HG03432 (cell line): Measurements from ENCODE around the gene TAB3.
"Not testable (repeated sequence)": the region's sequence is repeated elsewhere in the genome, so short reads cannot be mapped to it uniquely, and the experiment has no call there.

Experiments
- ATAC-seq: cut with Tn5 transposase; IDR thresholded peaks from one replicate; pipeline ENCODE4 v1.9.1; 2021; ENCODE audit warnings: mild to moderate bottlenecking, moderate library complexity; ENCODE audit not compliant: unreplicated experiment

Gene TAB3

GRCh38 chrX:30821116-30821515 is 67.9 kb downstream of the TAB3 start:
- no peak for ATAC-seq

DNA sequence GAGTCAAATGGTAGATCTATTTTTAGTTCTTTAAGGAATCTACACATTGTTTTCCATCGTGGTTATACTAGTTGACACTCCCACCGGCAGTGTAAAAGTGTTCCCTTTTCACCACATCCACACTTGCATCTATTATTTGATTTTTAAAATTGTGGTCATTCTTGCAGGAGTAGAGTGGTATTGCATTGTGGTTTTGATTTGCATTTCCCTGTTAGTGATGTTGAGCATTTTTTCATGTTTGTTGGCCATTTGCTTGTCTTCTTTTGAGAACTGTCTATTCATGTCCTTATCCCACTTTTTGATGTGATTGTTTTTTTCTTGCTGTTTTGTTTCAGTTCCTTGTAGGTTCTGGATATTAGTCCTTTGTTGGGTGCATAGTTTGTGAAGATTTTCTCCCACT is 70.0 kb downstream of the TAB3 start:
- ATAC-seq: no peak

GRCh38 chrX:30816079-30816478 is 73.0 kb downstream of the TAB3 start:
- ATAC-seq: no peak

GRCh38 chrX:30814978-30815377 is 74.1 kb downstream of the TAB3 start:
- no peak for ATAC-seq

GRCh38 chrX:30812326-30812725 is 76.7 kb downstream of the TAB3 start:
- peak; percentile 99 for ATAC-seq

DNA sequence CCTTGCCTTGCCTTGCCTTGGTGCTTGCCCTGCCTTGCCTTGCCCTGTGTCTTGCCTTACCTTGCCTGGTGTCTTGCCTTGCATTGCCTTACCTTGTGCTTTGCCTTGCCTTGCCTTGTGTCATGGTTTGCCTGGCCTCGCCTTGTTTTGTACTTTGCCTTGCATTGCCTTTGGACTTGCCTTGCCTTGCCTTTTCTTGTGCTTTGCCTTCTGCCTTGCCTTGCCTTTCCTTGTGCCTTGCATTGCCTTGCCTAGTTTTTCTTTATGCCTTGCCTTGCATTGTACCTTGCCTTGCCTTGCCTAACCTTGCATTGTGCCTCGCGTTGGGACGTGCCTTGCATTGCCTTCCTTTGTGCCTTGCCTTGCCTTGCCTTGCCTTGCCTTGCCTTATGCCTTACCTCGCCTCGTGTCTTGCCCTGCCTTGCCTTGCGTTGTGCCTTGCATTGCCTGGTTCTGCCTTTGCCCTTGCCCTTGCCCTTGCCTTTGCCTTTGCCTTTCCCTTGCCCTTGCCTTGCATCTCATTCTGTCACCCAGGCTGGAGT is 82.8 kb downstream of the TAB3 start:
- ATAC-seq: no peak

DNA sequence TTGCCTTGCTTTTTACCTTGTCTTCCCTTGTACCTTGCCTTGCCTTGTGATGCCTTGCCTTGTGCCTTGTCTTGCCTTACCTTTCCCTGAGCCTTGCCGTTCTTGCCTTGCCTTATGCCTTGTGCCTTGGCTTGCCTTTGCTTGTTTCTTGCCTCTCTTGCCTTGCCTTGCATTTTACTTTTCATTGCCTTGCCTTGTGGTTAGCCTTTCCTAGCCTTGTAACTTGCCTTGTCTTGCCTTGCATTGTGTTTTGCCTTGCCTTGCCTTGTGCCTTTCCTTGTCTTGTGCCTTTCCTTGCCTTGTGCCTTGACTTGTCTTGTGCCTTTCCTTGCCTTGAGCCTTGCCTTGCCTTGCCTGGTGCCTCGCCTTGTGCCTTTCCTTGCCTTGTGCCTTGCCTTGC is 84.6 kb downstream of the TAB3 start:
- no peak for ATAC-seq

GRCh38 chrX:30800901-30801300 is 88.2 kb downstream of the TAB3 start:
- ATAC-seq: no peak

DNA sequence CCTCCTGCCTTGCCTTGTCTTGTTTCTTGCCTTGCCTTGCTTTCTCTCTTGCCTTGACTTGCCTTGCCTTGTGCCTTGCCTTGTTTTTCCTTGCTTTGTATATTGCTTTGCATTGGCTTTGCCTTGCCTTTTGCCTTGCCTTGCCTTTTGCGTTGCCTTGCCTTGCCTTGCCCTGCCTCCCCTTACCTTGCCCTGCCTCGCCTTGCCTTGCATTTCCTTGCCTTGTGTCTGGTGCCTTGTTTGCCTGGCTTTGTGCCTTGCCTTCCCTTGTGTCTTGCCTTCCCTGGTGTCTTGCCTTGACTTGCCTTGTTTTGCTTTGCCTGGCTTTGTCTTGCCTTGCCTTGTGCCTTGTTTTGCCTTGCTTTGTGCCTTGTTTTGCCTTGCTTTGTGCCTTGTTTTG is 89.7 kb downstream of the TAB3 start:
- no peak for ATAC-seq

DNA sequence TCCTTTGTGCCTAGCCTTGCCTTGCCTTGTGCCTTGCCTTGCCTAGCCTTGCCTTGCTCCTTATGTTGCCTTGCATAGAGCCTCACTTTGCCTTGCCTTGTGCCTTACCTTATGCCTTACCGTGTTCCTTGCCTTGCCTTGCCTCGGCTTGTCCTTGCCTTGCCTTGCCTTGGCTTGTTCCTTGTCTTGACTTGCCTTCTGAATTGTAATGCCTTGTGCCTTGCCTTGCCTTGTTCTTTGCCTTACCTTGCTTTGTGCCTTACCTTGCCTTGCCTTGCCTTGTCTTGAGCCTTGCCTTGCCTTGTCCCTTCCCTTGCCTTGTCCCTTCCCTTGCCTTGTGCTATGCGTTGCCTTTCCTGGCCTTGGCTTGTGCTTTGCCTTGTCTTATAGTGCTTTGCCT is 90.2 kb downstream of the TAB3 start:
- ATAC-seq: no peak

DNA sequence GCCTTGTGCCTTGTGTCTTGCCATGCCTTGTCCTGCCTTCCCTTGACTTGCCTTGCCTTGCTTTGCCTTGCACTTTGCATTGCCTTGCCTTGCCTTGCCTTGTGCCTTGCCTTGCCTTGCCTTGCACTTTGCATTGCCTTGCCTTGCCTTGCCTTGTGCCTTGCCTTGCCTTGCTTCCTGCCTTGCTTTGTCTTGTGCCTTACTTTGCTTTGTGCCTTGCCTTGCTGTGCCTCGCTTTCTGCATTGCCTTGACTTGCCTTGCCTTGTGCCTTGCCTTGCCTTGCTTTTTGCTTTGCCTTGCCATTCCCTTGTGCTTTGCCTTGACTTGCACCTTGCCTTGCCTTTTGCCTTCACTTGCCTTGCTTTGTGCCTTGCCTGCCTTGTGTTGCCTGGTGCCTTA is 91.8 kb downstream of the TAB3 start:
- ATAC-seq: not testable (repeated sequence)

GRCh38 chrX:30795981-30796958 is 92.8 kb downstream of the TAB3 start:
- no peak for ATAC-seq

DNA sequence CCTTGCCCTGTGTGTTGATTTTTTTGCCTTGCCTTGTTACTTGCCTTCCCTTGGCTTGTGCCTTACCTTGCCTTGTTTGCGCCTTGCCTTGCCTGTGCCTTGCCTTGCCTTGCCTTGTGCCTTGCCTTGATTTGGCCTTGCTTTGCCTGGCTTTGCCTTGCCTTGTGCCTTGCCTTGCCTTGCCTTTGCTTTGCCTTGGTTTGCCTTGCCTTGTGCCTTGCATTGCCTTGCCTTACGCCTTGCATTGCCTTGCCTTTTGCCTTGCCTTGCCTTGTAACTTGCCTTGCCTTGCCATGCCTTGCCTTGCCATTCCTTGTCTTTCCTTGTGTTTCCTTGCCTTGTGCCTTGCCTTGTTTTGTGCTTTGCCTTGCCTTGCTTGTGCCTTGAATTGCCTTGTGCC is 94.6 kb downstream of the TAB3 start:
- ATAC-seq: no peak

DNA sequence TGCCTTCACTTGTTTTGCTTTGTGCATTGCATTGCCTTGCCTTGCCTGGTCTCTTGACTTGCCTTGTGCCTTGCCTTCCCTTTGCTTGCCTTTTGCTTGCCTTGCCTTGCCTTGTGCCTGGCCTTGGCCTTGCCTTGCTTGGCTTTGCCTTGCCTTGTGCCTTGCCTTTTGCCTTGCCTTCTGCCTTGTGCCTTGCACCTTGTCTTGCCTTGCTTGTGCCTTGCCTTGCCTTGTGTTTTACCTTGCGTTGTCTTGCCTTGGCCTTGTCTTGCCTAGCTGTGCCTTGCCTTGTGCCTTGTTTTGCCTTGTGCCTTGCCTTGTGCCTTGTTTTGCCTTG is 95.3 kb downstream of the TAB3 start:
- ATAC-seq: no peak

DNA sequence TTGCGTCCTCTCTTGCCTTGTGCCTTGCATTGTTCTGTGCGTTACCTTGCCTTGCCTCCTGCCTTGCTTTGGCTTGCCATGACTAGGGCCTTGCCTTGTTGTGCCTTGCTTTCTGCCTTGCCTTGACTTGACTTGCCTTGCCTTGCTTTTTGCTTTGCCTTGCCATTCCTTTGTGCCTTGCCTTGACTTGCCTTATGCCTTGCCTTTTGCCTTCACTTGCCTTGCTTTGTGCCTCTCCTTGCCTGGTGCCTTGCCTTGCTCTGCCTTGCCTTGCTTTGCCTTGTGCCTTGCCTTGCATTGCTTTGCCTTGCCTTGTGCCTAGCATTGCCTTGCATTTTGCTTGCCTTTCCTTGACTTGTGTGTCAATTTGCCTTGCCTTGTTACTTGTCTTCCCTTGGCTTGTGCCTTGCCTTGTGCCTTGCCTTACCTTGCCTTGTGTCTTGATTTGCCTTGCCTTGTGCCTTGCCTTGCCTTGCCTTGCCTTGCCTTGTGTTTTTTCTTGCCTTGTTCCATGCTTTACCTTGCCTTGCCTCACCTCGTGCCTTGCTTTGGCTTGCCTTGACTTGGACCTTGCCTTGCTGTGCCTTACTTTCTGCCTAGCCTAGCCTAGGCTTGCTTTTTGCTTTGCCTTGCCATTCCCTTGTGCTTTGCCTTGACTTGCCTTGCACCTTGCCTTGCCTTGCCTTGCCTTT is 95.8 kb downstream of the TAB3 start:
- ATAC-seq: no peak

DNA sequence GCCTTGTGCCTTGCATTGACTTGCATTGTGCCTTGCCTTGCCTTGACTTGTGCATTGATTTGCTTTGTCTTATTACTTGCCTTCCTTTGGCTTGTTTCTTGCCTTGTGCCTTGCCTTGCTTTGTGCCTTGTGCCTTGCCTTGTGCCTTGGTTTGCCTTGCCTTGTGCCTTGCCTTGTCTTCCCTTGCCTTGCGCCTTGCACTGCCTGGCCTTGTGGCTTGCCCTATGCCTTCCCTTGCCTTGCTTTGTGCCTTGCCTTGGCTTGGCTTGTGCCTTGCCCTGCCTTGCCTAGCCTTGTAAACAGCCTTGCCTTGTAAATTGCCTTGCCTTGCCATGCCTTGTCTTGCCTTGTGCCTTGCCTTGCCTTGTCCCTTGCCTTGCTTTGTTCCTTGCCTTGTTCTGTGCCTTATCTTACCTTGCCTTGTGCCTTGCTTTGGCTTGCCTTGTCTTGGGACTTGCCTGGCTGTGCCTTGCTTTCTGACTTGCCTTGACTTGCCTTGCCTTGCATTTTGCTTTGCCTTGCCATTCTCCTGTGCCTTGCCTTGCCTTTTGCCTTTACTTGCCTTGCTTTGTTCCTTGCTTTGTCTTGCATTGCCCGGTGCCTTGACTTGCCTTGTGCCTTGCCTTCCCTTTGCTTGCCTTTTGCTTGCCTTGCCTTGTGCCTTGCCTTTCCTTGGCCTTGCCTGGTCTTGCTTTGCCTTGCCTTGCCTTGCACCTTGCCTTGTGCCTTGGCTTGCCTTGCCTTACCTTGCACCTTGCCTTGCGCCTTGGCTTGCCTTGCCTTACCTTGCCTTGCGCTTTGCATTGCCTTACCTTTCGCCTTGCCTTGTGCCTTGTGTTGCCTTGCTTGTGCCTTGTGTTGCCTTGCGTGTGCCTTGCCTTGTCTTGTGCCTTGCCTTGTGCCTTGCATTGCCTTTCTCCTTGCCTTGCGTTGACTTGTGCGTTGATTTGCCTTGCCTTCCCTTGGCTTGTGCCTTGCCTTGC is 97.5 kb downstream of the TAB3 start:
- no peak for ATAC-seq

DNA sequence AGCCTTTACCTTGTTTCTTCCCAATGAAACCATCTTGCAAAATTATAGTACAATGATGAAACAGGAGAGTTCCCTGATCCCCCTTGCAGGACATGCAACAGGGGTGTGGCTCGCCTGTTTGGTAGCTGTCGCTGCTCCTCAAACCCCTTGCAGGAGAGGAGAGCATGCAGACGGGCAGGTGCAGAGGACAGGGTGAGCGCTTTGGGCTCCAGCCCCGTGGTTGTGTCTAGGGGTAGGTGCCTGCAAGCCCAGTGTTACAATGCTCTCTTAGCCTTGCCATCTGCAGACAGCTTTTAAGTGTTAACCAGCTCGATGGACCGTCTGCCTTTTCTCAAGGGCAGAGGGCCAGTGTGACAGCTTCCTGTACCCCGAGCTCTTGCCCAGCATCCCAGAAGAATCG is 102.0 kb downstream of the TAB3 start:
- no peak for ATAC-seq

GRCh38 chrX:30786374-30786773 is 102.7 kb downstream of the TAB3 start:
- ATAC-seq: no peak

- ATAC-seq: no peak
Measured at GRCh38 chrX:30781711-30782444, 107.2 kb downstream of the TAB3 start.

DNA sequence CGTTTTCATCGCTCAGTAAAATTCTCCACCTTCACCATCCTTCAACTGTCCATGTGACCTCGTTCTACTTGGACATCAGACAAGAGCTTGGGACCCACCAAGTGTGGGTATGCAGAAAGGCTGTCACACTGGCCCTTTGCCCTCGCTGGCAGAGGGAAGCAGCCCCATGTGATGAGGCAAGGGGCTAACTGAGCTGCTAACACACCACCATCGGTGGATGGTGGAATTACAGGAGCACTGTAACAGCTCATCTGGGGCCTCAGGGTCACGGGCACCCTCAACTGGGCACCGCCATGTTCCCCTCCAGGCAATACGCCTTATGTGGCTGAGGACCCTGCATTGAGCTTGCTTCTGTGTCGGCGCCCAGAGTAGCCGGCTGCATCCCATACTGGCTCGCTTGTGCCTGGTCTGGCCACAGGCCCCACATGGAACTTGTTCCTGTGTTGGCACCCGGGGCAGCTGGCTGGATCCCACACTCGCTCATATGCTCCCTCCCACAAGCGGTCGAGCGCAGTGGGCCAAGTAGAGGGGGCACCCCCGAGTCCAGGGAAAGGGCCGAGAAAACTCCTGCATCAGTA is 109.5 kb downstream of the TAB3 start:
- no peak for ATAC-seq
